Heart left ventricle (tissue), 13 donors: ENCODE data around the gene SERPINA5.

Source experiments
- CTCF ChIP-seq, 12 donors: fragments of 200-600 bp; sonication (generic) in 4 of 12; IDR thresholded peaks; one replicate each; pipeline versions ENCODE4 v1.5.0 to v1.8.0; 2018 to 2022; ENCODE audit warnings: antibody characterized with exemption in 12 of 12, mild to moderate bottlenecking in 5 of 12
- POLR2A ChIP-seq, 2 donors: fragments of 450-650 bp; IDR thresholded peaks; one replicate each; pipeline ENCODE4 v1.6.1; 2017; ENCODE audit warnings: antibody characterized with exemption in 2 of 2, mild to moderate bottlenecking in 2 of 2, moderate library complexity in 2 of 2
- donor health status: ischemic (EF 13 %, LVEDD 7.1; RV severe dilation, severe dysfunction).
- donor health status: DM: no; HTN: yes; CAD: no.
- donor health status: DM: no; HTN: no; CAD: no.
- donor health status: ischemic (EF 25% LVEDD 6.9; RV normal size, moderate dysfunction).
- donor health status: ischemic (EF 25% LVEDD 5.7; RV mildly dilated, moderate dysfunction).
- donor health status: ischemic (EF 35%, LVEDD 5.7; RV mildly dilated, moderate dysfunction).
- donor health status: nonischemic (EF 11% LVEDD 7.7; RV severe dilation, severe dysfunction).
- donor health status: DM: yes; HTN: yes; CAD: no.
- donor health status: PGD.
- donor health status: ischemic (EF 29% LVEDD 5.4; RV normal size, mild dysfunction).
- donor health status: nonischemic (EF 23%, LVEDD 6.1; RV moderate dilation, normal function).

- TF ChIP-seq CTCF (IDR thresholded peaks at IDR 0.05) = no peak
- no peak for TF ChIP-seq POLR2A (IDR thresholded peaks at IDR 0.05)
Measured at GRCh38 chr14:94599656-94600004, 18.4 kb downstream of the SERPINA5 start.
